Kasumi-1 (cell line): ENCODE measurements around the gene DPP7.

Experiments
- DNase-seq, 2 experiments: peaks; one replicate each; lab custom pipeline; 2025; lab: John Stamatoyannopoulos, UW

Gene DPP7

GRCh38 chr9:137110911-137111787 lies 3.4 kb downstream of the DPP7 start:
- DNase-seq, result no peak

GRCh38 chr9:137110147-137110910 lies 4.2 kb downstream of the DPP7 start:
- no peak for DNase-seq

- DNase-seq, result no peak
Measured at GRCh38 chr9:137109250-137110146, 5.0 kb downstream of the DPP7 start.

GRCh38 chr9:137108608-137109249 lies 5.8 kb downstream of the DPP7 start:
- DNase-seq, result no peak

- no peak for DNase-seq
Measured at GRCh38 chr9:137107982-137108381, 6.6 kb downstream of the DPP7 start.

GRCh38 chr9:137107312-137107921 lies 7.1 kb downstream of the DPP7 start:
- no peak for DNase-seq

GRCh38 chr9:137106662-137107250 lies 7.8 kb downstream of the DPP7 start:
- no peak for DNase-seq

- no peak for DNase-seq
Measured at GRCh38 chr9:137105814-137106661, 8.5 kb downstream of the DPP7 start.

- DNase-seq, result no peak
Measured at GRCh38 chr9:137103206-137103999, 11.1 kb downstream of the DPP7 start.

GRCh38 chr9:137099231-137099630 lies 15.3 kb downstream of the DPP7 start:
- DNase-seq, result no peak

- no peak for DNase-seq
Measured at GRCh38 chr9:137097761-137098462, 16.6 kb downstream of the DPP7 start.

- DNase-seq, result no peak
Measured at GRCh38 chr9:137096785-137097546, 17.6 kb downstream of the DPP7 start.

GRCh38 chr9:137095664-137096517 lies 18.6 kb downstream of the DPP7 start:
- peak; percentile 28 to 49 for DNase-seq

- no peak for DNase-seq
Measured at GRCh38 chr9:137089232-137089947, 25.1 kb downstream of the DPP7 start.

GRCh38 chr9:137088121-137088520 lies 26.4 kb downstream of the DPP7 start:
- no peak for DNase-seq

GRCh38 chr9:137087409-137087925 lies 27.1 kb downstream of the DPP7 start:
- peak; percentile 11 to 23 for DNase-seq
